Activated CD4-positive, CD25-positive, alpha-beta regulatory T cell treated with anti-CD3 and anti-CD28 coated beads, Interleukin-2, amount 50 U/mL, for 72 hours (primary cell): Measurements from ENCODE around the gene CAPS2.
"Not testable (repeated sequence)": the region's sequence is repeated elsewhere in the genome, so short reads cannot be mapped to it uniquely, and the experiment has no call there.

Experiments used
- DNase-seq: peaks from one replicate; pipeline ENCODE4 v3.0.0; 2021

The CAPS2 gene

DNA sequence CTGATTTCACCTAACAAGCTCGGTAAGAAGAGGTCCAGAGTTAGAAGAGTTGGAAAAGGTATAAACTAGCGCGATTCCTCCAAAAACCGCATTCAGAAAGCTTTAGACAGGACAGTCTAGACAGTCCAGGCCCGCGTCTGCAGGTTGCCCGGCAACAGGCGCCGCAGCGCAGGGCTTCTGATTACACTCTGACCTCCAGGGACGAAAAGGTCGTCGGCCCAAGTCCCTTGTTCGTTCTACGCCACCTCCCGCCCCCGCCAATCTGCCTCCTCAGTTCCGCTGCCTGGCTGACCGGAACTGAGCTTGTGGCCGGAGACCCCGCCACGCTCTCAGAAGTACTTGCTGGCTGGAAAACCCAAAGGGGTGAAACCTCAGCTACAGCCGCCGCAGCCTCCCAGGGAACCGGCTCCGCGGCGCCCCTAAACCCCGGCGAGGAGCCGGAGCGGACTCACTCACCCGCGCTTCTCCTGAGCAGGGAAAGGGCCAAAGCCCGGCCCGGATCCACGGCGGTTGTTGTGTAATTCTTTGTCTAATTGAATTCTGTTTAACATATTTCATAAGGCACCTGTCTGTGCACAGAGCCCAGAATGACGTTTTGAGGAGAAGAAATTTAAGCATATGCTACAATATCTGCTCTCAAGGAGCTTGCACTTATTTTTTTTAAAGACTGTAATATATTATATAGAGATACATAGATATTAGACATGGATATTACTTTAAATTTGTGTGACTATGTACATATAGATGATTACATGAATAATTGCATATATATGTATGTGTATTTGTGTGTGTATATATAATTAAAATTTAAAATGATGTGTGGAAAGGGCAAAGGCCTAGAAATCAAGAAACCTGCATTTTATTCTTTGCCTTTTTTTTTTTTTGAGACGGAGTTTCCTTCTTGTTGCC is at the start of gene CAPS2:
Gene CAPS2 (minus strand): TSS at position 407 of the 909 bp plus-strand sequence. CDS start 3,826 bp downstream, outside the sequence.
- peak; percentile 50 for DNase-seq

DNA sequence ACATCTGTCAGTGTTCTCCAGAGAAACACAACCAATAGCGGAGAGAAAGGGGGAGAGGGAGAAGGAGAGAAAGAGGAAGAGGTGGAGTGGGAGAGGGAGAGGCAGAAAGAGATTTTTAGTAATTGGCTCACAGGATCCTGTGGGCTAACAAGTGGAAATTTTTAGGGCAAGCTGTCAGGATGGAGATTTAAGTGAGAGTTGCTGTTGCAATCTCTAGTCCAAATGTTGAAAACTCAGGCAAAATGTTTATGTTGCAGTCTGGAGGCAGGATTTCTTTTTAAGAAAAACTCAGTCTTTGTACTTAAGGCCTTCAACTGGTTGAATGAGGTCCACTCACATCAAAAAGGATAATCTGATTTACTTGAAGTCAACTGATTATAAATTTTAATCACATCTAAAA is 48.2 kb upstream of the CAPS2 start:
- no peak for DNase-seq

DNA sequence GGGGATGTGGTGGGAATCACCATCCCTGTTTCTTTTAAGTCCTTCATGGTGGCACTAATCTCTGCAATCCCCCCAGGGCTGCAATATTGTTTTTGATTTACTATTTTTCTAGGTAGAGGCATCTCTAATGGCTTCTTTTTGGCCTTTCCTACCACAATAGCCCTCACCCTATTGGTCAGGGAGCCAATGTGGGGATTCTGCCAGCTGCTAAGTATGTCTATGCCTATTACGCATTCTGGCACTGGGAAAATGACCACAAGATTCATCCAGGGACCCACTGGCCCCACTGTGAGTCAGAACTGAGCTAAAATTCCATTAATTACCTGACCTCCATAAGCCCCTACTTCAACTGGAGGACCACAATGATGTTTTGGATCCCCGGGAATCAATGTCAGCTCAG is 44.8 kb upstream of the CAPS2 start:
- no peak for DNase-seq

DNA sequence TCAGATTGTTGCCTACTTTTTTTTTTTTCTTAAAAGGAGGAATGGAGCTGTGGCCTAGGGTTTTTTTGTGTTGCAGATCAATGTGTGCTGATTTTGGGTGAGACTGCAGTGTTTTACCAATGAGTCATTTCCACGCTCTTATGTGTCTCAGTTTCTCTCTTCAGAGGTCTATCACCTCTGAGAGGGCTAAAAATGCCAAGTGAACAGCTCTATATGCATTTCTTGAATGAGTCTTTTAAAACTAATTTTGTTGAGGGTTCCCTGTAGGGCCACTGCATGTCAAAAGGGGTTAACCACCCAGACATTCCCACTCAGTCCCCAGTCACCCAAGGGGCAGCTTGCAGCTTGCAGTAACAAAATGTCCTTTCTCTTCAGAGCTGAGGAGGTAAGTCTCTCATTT is 36.5 kb upstream of the CAPS2 start:
- no peak for DNase-seq

DNA sequence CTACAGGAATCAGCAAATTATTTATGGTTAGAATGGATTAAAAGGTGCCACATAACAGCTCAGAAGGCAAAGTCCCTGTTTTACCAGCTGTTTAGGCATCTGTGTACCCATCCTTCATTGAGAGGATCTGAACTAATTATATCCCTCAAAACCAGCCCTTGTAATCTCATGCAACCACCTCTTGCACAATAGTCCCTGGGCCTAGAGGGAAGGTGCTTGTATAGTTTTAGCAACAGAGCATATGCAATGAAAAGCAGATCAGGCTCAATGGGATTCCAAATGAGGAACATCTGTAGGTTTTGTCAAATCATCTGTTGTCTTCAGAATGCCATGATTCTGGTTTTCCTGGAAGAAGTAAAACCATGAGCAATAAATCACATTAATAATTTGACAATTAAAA is 34.8 kb upstream of the CAPS2 start:
- DNase-seq = no peak

DNA sequence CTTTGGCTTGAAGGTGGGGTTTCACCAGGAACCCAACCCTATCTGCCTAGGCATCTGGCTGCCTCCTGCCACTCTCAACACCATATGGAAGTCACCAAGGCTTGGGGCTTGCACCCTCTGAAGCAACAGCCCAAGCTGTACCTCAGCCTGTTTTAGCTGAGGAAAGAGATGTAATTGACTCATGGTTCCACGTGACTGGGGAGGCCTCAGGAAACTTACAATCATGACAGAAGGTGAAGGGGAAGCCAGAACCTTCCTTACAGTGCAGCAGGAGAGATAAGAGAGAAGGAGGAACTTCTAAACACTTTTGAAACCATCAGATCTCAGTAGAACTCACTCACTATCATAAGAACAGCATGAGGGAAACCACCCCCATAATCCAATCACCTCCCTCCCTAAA is 31.3 kb upstream of the CAPS2 start:
- DNase-seq = no peak

DNA sequence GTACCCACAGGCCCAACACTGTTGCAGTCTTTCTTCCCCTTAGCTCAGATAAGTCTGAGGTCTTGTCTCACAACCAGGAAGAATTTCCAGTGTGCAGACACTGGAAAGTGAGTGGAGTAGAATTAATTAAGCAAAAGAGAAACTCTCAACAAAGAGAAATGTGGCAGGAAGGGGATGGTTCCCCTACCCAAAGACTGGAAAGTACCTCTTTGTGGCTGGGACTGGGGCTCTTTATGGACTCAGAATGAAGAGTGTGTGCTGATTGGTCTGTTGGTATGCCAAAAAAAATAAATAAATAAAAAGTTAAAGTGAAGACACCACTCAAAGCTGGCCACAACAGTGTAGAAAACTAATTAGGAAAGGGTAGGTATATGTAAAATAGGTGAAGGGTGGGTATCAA is 30.8 kb upstream of the CAPS2 start:
- DNase-seq = no peak

DNA sequence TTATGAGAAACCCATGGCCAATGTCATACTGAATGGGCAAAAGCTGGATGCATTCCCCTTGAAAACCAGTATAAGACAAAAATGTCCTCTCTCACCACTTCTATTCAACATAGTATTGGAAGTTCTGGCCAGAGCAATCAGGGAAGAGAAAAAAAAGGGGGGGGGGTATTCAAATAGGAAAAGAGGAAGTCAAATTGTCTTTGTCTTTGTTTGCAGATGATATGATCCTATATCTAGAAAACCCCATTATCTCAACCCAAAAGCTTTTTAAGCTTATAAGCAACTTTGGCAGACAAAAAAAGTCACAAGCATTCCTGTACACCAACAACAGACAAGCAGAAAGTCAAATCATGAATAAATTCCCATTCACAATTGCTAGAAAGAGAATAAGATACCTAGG is 23.9 kb upstream of the CAPS2 start:
- no peak for DNase-seq

DNA sequence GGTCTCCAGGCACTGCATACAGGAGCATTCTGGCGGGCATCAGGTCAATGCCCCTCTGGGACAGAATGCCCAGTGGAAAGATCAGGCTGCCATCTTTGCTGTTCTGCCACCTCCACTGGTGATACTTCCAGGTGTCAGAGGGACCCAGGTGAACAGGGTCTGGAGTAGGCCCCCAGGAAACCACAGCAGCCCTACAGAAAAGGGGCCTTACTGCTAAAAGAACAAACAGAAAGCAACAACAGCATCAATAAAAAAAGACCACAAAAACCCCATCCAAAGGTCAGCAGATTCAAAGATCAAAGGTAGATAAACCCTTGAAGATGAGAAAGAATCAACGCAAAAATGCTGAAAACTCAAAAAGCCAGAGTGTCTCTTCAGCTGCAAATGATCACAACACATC is 20.3 kb upstream of the CAPS2 start:
- no peak for DNase-seq

DNA sequence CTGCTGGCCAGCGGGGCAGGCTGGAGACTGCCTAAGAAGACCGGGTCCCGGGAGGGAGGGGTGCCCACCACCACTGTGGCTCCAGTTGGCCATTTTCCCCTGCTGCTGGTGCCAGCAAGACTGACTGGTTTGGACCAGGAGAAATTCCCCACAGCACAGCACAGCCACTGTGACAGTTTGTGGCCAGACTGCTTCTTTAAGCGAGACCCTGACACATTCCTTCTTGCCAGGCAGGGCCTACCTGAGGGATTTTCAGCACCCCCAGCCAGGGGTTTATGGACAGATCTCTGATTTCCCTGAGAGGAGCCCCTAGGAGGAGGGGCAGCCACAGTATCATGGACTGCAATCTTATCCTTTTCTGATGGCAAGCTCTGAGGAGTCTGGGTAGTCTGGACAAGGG is 19.8 kb upstream of the CAPS2 start:
- DNase-seq = no peak

DNA sequence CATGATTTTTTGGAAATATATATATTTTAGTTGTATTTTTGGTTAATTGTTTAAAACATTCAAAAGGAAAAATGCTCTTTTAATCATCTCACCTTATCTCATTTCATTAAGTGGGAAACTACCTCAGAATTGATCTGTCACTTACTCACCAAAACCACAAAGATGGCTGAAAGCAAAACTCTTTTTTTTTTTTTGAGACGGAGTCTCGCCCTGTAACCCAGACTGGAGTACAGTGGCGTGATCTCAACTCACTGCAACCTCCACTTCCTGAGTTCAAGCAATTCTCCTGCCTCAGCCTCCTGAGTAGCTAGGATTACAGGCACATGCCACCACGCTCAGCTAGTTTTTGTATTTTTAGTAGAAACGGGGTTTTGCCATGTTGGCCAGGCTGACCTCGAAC is 16.1 kb upstream of the CAPS2 start:
- not testable (repeated sequence) for DNase-seq

DNA sequence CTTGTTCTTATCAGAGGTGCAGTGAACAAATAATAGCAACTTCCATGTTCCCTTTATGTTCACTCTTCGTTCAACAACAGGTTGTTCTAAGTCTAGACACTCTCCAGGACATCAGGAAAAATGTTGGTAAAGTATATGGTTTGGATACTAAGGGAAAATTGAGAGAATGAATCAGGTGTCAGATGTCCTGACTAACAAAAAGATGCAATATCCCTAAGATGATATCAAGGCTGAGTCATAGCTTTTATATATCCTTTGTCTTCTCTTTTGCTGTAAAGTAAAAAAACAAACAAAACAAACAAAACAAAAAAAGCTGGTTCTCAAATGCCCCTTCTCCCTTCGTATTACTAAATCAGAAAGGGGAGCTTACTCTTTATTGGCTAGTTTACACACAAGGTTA is 15.4 kb upstream of the CAPS2 start:
- DNase-seq = no peak

DNA sequence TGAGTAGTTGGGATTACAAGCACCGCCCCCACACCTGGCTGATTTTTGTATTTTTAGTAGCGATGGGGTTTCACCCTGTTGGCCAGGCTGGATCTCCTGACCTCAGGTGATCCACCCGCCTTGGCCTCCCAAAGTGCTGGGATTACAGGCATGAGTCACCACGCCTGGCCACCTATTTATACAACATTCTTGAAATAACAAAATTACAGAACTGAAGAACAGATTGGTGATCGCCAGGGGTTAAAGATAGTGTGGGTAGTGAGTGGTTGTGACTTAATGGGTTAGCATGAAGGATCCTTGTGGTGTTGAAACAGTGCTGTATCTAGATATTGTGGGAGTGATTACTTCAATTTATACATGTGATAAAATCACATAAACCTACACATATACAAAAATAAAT is 11.7 kb upstream of the CAPS2 start:
- no peak for DNase-seq

DNA sequence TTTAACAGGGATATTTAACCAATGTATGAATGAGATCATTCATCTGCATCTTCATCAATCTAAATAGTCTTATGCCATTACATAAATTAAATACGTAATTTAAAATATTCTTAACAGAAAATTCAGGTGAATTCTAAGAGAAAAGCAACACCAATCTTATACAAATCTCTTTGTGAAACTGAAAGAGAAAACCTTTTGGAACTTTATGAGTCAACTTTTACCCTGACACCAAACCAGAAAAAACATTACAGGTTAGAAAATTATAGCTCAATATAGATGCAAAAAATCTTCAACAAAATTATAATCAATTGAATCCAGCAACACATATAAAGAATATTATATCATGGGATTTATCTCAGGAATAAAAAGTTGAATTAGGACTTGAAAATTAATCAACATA is 7.8 kb upstream of the CAPS2 start:
- no peak for DNase-seq

DNA sequence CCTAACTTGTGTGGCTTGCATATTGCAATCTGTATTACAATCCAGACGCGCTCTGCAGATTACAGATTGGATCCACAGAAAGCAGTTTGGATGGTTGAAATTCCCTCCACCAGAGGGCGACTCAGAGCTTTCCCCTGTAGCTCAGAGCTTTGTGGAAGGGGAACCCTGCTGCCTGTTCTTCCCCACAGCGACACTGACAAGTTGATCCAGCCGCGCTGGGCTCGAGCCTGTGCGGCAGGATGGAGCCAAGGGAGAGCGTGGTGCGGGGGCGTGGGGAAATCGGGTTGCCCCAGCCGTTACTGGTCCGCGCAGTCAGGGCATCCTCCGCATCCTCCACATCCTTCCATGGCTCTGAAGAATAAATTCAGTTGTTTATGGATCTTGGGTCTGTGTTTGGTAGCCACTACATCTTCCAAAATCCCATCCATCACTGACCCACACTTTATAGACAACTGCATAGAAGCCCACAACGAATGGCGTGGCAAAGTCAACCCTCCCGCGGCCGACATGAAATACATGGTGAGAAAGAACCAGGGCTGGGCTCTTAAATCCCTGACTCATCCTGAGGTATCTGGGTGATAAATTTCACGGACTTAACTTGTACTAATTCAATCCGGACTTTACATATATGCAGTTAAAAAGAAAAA is 4.4 kb upstream of the CAPS2 start, which contains the start of gene GLIPR1L1:
Gene GLIPR1L1 (plus strand): TSS at position 287 of the 647 bp plus-strand sequence. CDS start 59 bp downstream, at position 346.
- peak; percentile 76 for DNase-seq

DNA sequence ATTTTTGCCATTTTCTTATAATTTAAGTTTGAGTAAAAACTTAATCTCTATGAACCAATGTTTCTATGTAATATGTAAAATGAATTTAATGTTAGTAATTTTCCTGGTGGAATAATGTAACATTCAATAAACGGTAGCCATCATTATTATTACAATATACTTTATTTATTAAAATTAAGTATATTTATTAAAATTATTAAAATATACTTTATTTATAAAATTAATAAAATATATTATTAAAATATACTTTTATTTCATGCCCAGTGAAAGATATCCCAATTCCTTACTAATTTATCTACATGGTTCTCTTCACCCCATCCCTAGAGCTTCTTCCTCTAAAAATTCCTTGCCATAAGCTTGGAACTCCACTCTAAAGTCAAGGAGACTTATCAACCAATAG is 2.5 kb downstream of the CAPS2 start:
- no peak for DNase-seq

DNA sequence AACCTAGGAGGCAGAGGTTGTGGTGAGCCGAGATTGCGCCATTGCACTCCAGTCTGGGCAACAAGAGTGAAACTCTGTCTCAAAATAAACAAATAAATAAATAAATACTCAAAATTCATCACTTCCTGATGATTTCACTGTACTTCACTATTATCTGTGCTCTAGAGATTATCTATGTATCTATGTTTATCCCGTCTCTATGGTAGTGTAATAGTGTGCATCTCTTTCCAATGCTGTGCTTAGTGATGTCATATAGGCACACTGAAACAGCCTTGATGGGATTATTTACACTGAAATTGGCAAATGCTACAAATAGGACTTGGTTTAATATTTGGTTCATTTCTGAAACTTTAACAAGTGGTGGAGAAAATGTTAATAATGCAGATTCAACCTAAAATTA is 6.5 kb downstream of the CAPS2 start:
- DNase-seq = no peak

DNA sequence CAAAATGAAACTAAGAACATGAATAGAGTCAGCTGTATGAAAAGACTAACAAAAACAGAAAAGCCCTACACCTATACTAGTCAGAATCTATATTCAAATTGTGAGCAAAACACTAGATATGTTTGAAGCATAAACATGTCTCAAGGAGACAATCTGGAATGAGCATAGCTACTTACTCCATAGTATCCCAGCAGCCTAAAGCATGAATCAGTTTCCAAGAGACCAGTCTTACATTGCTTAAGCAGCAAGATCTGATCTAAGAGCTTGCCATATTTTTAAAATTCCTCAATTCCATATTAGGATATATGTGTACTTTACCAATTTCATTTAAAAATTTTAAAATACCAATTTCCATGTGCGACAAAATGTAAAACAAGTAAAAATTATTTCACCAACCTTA is 7.7 kb downstream of the CAPS2 start:
- no peak for DNase-seq

DNA sequence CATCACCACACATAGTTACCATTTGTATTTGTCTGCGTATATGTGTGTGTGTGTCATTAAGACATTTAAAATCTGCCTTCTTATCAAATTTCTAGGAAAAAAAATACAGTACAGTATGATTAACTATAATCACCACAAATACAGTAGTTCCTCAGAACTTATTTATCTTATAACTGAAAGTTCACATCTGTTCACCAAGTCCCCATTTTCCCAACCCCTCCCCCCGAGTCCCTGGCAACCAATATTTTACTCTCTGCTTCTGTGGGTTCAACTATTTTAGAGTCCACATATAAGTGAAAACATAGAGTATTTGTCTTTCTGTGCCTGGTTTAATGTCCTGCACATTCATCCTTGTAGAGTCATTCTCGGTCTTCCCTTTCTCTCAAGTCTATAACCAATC is 12.3 kb downstream of the CAPS2 start:
- DNase-seq = no peak

DNA sequence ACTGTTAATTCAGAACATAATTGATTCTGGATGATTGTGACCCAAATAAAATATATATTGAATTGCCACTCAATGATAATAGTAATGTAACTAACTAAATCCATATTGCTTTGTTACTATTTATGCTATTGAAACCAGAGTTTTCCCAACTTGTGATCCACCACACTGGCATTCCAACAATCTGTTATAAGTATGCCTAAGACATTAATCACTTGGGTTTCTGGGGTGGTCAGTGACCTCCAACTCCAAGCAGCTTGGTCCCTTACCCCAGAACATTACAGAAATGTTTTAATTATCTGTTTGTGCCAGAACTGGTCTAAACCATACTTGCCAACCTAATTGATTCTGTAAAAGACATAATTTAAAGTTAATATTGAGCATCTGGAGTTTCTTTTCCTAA is 14.6 kb downstream of the CAPS2 start:
- DNase-seq = no peak

DNA sequence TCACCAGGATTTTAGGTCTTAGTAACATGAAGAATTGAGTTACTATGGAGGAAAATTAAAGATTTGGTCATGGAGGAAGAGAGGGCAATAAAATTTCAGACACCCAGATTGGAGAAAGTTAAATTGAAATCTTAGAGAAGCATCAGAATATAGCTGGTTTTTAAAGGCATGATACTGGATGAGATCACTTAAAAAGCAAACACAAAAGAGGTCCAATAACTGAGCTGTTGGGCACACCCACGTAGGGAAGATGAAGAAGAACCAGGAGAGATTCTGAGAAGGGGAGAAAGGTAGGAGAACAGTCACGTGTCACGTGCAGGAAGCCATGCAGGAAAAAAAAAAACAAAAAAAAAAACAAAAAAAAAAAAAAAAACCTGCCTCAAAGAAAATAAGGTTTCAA is 18.8 kb downstream of the CAPS2 start:
- DNase-seq = no peak

DNA sequence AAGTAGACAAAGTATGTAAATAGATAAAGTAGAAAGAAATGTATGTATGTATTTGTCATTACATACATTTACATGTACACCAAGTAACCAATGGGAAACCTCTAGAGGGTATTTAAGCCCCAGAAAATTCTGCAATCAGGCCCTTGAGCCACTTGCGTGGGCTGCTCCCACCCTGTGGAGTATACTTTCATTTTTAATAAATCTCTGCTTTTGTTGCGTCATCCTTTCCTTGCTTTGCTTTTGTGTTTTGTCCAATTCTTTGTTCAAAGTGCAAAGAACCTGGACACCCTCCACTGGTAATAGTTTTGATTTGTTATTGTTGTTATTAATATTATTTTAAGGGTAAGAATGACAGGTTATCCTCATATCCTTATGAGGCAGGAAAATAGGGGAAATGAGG is 21.8 kb downstream of the CAPS2 start:
- no peak for DNase-seq

DNA sequence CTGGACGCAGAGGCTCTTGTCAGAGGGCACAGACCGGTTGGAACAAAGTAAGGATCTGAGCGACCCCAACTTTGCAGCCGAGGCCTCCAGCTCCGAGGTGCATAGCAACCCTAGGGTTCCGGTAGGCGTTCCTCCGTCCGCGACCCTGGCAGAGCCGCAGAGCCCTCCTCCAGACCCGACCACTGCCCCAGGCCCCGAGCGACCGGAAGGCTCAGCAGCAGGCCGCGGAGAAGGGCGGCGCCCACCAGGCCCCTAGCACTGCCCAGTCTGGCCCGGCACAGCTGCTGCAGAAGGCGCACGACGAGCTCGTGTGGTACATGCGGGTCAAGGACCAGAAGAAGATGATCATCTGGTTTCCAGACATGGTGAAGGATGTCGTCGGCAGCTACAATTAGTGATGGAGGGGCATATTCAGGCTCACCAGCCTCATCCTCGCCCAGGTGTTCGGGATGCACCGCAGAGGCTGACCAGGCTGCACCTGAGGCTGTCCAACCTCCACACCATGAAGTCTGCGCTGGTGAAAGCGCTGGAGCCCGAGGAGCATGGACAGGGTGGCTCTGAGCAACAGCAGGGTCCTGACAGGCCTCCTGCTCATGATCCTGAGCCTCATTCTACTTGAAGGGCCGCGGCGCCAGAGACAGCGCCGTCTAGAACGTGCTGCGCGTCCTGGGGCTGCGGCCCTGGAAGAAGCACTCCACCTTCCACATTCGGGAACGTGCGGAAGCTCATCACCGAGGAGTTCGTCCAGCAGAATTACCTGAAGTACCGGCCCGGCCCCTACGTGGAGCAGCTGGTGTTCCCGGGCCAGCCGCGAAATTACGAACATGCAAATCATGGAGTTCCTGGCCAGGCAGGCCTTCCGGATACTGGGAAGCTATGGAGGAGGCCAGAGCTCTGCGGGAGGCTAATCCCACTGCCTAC is 24.5 kb downstream of the CAPS2 start:
- DNase-seq = no peak
